CD4-positive, alpha-beta T cell (primary cell): ENCODE results near the gene RREB1. TPM values are rescaled to one million over a fixed set of nuclear protein-coding genes. Genes with fewer than 3 reads are reported as not detected.

Experiments
- ATAC-seq: fragments of 200-7000 bp; cut with Tn5 transposase; one replicate; pipeline ENCODE4 v1.10.0; 2022; ENCODE audit warnings: mild to moderate bottlenecking; ENCODE audit not compliant: poor library complexity
- CTCF ChIA-PET: fragments of 350-600 bp; sonication (Branson Sonifier 250); formaldehyde crosslinking; loops from one replicate; lab custom pipeline; 2021; ENCODE audit warnings: antibody characterized with exemption, inconsistent platforms; lab: Charles Lee
- POLR2A ChIA-PET: fragments of 350-600 bp; sonication (Branson Sonifier 250); formaldehyde crosslinking; loops from one replicate; lab custom pipeline; 2021; ENCODE audit warnings: antibody characterized with exemption, inconsistent platforms; lab: Charles Lee
- DNase-seq, 14 experiments: peaks; one replicate each; pipeline ENCODE4 v3.0.0-alpha.2; 2013 to 2020; ENCODE audit warnings: mixed read lengths in 2 of 14
- H3K27ac ChIP-seq, 2 donors: one replicate each; pipeline versions ENCODE4 v1.5.1 to v1.7.0; 2013; ENCODE audit warnings: low read length in 2 of 2, low read depth in 1 of 2, mild to moderate bottlenecking in 1 of 2
- H3K27me3 ChIP-seq, 2 experiments: 1 replicate in 1 of 2; 2 replicates in 1 of 2; pipeline versions ENCODE4 v1.6.1 to v1.7.0; 2013; ENCODE audit warnings: low read length in 2 of 2, control low read depth in 1 of 2, mild to moderate bottlenecking in 1 of 2, moderate library complexity in 1 of 2; ENCODE audit not compliant: insufficient read depth in 2 of 2, control insufficient read depth in 1 of 2
- H3K36me3 ChIP-seq: one replicate; pipeline ENCODE4 v1.6.1; 2013; ENCODE audit warnings: low read length, control low read depth; ENCODE audit not compliant: insufficient read depth
- H3K4me1 ChIP-seq: one replicate; pipeline ENCODE4 v1.6.1; 2013; ENCODE audit warnings: low read length, control low read depth; ENCODE audit not compliant: insufficient read depth
- H3K4me3 ChIP-seq: one replicate; pipeline ENCODE4 v1.5.1; 2013; ENCODE audit warnings: mild to moderate bottlenecking, low read length, moderate library complexity
- H3K9me3 ChIP-seq, 2 experiments: 1 replicate in 1 of 2; 2 replicates in 1 of 2; pipeline versions ENCODE4 v1.6.1 to v1.7.0; 2013; ENCODE audit warnings: low read length in 2 of 2, mild to moderate bottlenecking in 2 of 2, control low read depth in 1 of 2, moderate library complexity in 1 of 2; ENCODE audit not compliant: control insufficient read depth in 1 of 2, insufficient read depth in 1 of 2
- H3K27ac Mint-ChIP-seq: one replicate; pipeline ENCODE4 v1.8.0; 2020; ENCODE audit warnings: mixed read lengths
- H3K27me3 Mint-ChIP-seq: one replicate; pipeline ENCODE4 v1.8.0; 2021; ENCODE audit warnings: mixed read lengths
- H3K36me3 Mint-ChIP-seq: one replicate; pipeline ENCODE4 v1.8.0; 2021; ENCODE audit warnings: low read depth, mixed read lengths
- H3K4me1 Mint-ChIP-seq: one replicate; pipeline ENCODE4 v1.8.0; 2021; ENCODE audit warnings: low read depth, mixed read lengths
- H3K4me3 Mint-ChIP-seq: one replicate; pipeline ENCODE4 v1.8.0; 2020; ENCODE audit warnings: mild to moderate bottlenecking, mixed read lengths
- H3K9me3 Mint-ChIP-seq: one replicate; pipeline ENCODE4 v1.8.0; 2020; ENCODE audit warnings: mixed read lengths
- CTCF ChIP-seq: fragments of 200-600 bp; IDR thresholded peaks from one replicate; pipeline ENCODE4 v1.8.0; 2022; ENCODE audit warnings: antibody characterized with exemption, mild to moderate bottlenecking
- intact Hi-C, 2 experiments: fragments of 100-400 bp; cut with DNase I in 1 of 2; cut with micrococcal nuclease in 1 of 2; formaldehyde crosslinking; loops; one replicate each; pipeline versions ENCODE4 v1.15.1 to v1.9.0; 2023 to 2025; cut with DNase I, micrococcal nuclease
- total RNA-seq, 174 experiments: library from RNA in 2 of 174; stranded (reverse) in 2 of 174; gene quantifications; one replicate each; pipeline ENCODE4 v1.2.3 and lab custom pipeline; 2021 to 2026

The RREB1 gene
- total RNA-seq, 2 experiments from 2014 or later: 56.5 to 60.0 TPM

DNA sequence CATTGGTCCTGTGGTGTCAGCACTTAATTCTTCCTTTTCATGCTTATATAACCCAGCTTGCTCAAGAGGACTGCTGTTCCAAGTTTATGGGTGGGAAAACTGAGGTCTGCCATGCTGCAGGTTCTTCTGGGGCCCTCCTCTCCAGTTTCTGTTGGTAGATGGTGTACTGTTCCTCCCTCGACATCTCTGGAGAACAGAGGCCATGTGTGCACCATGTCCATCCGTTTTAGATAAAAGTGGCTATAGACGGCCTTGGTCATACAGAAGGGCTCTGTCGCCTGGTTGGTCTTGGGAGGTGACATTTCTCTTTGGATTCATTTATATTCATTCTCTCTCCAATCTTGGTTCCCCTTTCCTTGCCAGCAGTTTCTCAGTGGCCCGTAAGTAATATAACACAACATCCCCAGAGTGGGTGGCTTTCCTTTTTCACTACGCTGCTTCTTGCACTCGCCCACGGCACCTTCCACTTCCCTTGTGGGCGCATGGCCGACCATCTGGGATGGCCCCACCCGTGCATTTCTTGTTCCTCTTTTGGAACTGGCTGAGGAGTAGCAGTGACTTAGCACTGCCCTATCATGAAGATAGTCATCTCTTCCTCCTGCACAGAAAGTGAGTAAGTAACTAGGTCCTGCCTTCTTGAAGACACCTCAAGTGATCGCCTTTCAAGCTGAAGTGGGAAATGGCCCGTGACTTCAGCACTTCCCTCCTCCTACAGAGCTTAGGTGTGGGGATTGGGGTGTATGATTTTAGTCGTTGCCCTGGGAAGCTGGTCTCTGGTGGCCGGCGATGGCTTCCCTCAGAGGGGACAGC, 94.2 kb downstream of the RREB1 start:
- no peak overlapping the region for H3K4me3 ChIP-seq
- peak overlapping the region; percentile 29 for H3K27ac Mint-ChIP-seq
- peaks cover 63% of the 10 kb centered on the region for H3K36me3 Mint-ChIP-seq
- CTCF ChIA-PET: no interaction called here
- H3K27me3 Mint-ChIP-seq: no peaks in the 10 kb centered on the region
- intact Hi-C loops: no loop called here
- no peak for TF ChIP-seq CTCF
- POLR2A ChIA-PET: no interaction called here
- H3K4me1 Mint-ChIP-seq: peaks cover 38% of the 10 kb centered on the region
- H3K36me3 ChIP-seq: peaks cover 42% of the 10 kb centered on the region
- no peak for ATAC-seq
- H3K9me3 ChIP-seq: no peaks in the 10 kb centered on the region
- H3K4me3 Mint-ChIP-seq: no peak overlapping the region
- H3K27me3 ChIP-seq: no peaks in the 10 kb centered on the region
- DNase-seq: peak in 3 of 14 experiments; percentile 35 to 73 (median 63)
- H3K27ac ChIP-seq: no peak overlapping the region
- no peaks in the 10 kb centered on the region for H3K4me1 ChIP-seq
- no peaks in the 10 kb centered on the region for H3K9me3 Mint-ChIP-seq

DNA sequence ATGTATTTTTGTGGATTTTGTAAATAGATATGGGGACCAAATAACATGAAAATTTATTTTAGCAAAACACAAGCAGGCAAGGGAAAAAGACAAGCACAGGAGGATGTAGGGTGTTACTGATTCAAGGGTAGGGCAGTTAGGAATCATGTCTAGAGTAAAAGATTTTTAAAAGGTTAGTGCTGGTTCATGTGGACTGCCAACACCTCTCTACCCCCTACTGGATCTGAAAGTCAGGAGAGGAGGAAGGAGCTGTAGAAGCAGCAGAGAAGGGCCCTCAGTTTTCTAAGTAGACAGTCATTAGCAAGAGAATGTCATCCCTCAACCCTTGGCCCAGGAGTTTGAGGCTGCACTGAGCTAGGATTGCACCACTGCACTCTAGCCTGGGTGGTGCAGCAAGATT, 95.2 kb downstream of the RREB1 start:
- intact Hi-C loops: no loop called here
- Mint-ChIP-seq H3K4me3 (no peak overlapping the region), H3K27ac (peak overlapping the region; percentile 7), H3K9me3 (no peaks in the 10 kb centered on the region), H3K36me3 (peaks cover 56% of the 10 kb centered on the region), H3K4me1 (peaks cover 31% of the 10 kb centered on the region), H3K27me3 (no peaks in the 10 kb centered on the region)
- Histone ChIP-seq H3K27me3 (no peaks in the 10 kb centered on the region), H3K36me3 (peaks cover 41% of the 10 kb centered on the region), H3K4me1 (no peaks in the 10 kb centered on the region), H3K4me3 (no peak overlapping the region), H3K27ac (no peak overlapping the region), H3K9me3 (no peaks in the 10 kb centered on the region)
- DNase-seq (no peak), ATAC-seq (no peak)
- TF ChIP-seq CTCF: no peak
- ChIA-PET CTCF (interaction anchor here (0.6 kb wide), 1 partner anchor 136 kb away, joined by 3 read pairs; no protein-coding TSS in a partner anchor), POLR2A (interaction anchor here (0.6 kb wide), 1 partner anchor 501 kb away, joined by 3 read pairs; no protein-coding TSS in a partner anchor)

- peaks cover 22% of the 10 kb centered on the region for H3K4me1 Mint-ChIP-seq
- intact Hi-C loops: no loop called here
- ChIA-PET CTCF (no interaction called here), POLR2A (no interaction called here)
- Histone ChIP-seq H3K4me3 (no peak overlapping the region), H3K4me1 (no peaks in the 10 kb centered on the region), H3K36me3 (peaks cover 36% of the 10 kb centered on the region), H3K27me3 (no peaks in the 10 kb centered on the region), H3K9me3 (no peaks in the 10 kb centered on the region), H3K27ac (no peak overlapping the region)
- H3K27ac Mint-ChIP-seq: no peak overlapping the region
- ATAC-seq: no peak
- no peaks in the 10 kb centered on the region for H3K27me3 Mint-ChIP-seq
- H3K4me3 Mint-ChIP-seq: no peak overlapping the region
- TF ChIP-seq CTCF: no peak
- H3K36me3 Mint-ChIP-seq: peaks cover 55% of the 10 kb centered on the region
- no peaks in the 10 kb centered on the region for H3K9me3 Mint-ChIP-seq
- no peak for DNase-seq
These were observed 96.2 kb downstream of the RREB1 start for GRCh38 chr6:7203939-7204338.
